GM12878 (cell line): Measurements from ENCODE around the gene C5AR1. TPM values are rescaled to one million over a fixed set of nuclear protein-coding genes. Genes with fewer than 3 reads are reported as not detected.

Experiments used
- ATAC-seq: fragments of 200-7000 bp; cut with Tn5 transposase; 3 replicates; pipeline ENCODE4 v1.9.1; 2020; ENCODE audit warnings: mild to moderate bottlenecking, moderate library complexity
- BruUV-seq: library from RNA; stranded (reverse); fragments of 400-500 nt; replicated peaks from 2 replicates; lab custom pipeline; 2021; lab: Mats Ljungman, UMichigan
- CTCF ChIA-PET: fragments of 300-600 bp; sonication (Branson Sonifier 250); formaldehyde crosslinking; extraction: SDS; loops from one replicate; lab custom pipeline; 2021; ENCODE audit warnings: inconsistent platforms; lab: Yijun Ruan, JAX
- POLR2A ChIA-PET: fragments of 350-600 bp; formaldehyde crosslinking; extraction: SDS; loops from one replicate; lab custom pipeline; 2021; ENCODE audit warnings: inconsistent platforms; lab: Charles Lee
- RAD21 ChIA-PET: fragments of 300-600 bp; sonication (Branson Sonifier 250); formaldehyde crosslinking; loops from one replicate; lab custom pipeline; 2023; ENCODE audit warnings: antibody characterized with exemption; ENCODE audit not compliant: unreplicated experiment; lab: Charles Lee
- SMC1A ChIA-PET: fragments of 300-600 bp; sonication (Branson Sonifier 250); formaldehyde crosslinking; loops from one replicate; lab custom pipeline; 2023; ENCODE audit not compliant: unreplicated experiment, uncharacterized antibody; lab: Charles Lee
- DNase-seq: peaks from one replicate; pipeline ENCODE4 v3.0.0-alpha.2; 2011; ENCODE audit warnings: low read depth, low spot score
- FAIRE-seq: peaks from 3 replicates; lab custom pipeline; 2011; peaks lifted over from hg19 to GRCh38; lab: Jason Lieb, UNC
- H2AFZ ChIP-seq: 2 replicates; pipeline ENCODE4 v1.6.0; 2011; ENCODE audit warnings: low read depth, low read length, control low read depth; ENCODE audit not compliant: control insufficient read depth
- H3K27ac ChIP-seq: 2 replicates; pipeline ENCODE4 v1.5.1; 2011; ENCODE audit warnings: control low read depth; ENCODE audit not compliant: control insufficient read depth, insufficient read depth
- H3K27me3 ChIP-seq, 2 experiments: replicated peaks in 1 of 2; 2 replicates each; pipeline versions ENCODE4 v1.6.0 to v1.6.1; 2011; ENCODE audit warnings: low read length in 1 of 2; ENCODE audit not compliant: control insufficient read depth in 2 of 2, insufficient read depth in 2 of 2
- H3K36me3 ChIP-seq, 2 experiments: 2 replicates each; pipeline ENCODE4 v1.5.1; 2011; ENCODE audit warnings: low read length in 1 of 2; ENCODE audit not compliant: control insufficient read depth in 2 of 2, insufficient read depth in 2 of 2
- H3K4me1 ChIP-seq: 2 replicates; pipeline ENCODE4 v1.6.1; 2011; ENCODE audit warnings: mild to moderate bottlenecking, low read length, moderate library complexity, mixed read lengths; ENCODE audit not compliant: control insufficient read depth, insufficient read depth
- H3K4me2 ChIP-seq: 2 replicates; pipeline ENCODE4 v1.6.0; 2011; ENCODE audit warnings: control low read depth; ENCODE audit not compliant: control insufficient read depth, insufficient read depth
- H3K4me3 ChIP-seq: fragments of 200-600 bp; sonication (generic); 2 replicates; pipeline ENCODE4 v1.5.1; 2016
- H3K79me2 ChIP-seq: 2 replicates; pipeline ENCODE4 v1.6.0; 2011; ENCODE audit warnings: low read length; ENCODE audit not compliant: control insufficient read depth, insufficient read depth
- H3K9ac ChIP-seq: 2 replicates; pipeline ENCODE4 v1.8.0; 2011; ENCODE audit warnings: low read length, control low read depth, mixed read lengths; ENCODE audit not compliant: control insufficient read depth, insufficient read depth
- H3K9me3 ChIP-seq: replicated peaks from 3 replicates; pipeline ENCODE4 v1.5.1; 2011; ENCODE audit warnings: mild to moderate bottlenecking, low read length; ENCODE audit not compliant: control insufficient read depth, insufficient read depth
- H4K20me1 ChIP-seq: 2 replicates; pipeline ENCODE4 v1.6.0; 2011; ENCODE audit not compliant: control insufficient read depth, insufficient read depth
- GATAD2B ChIP-seq: fragments of 450-650 bp; conservative IDR thresholded peaks from 2 replicates; pipeline ENCODE4 v1.6.1; 2017; ENCODE audit warnings: low read depth, mild to moderate bottlenecking, moderate library complexity
- MEF2B ChIP-seq: fragments of 450-650 bp; IDR thresholded peaks from 2 replicates; pipeline ENCODE4 v1.6.1; 2018; ENCODE audit warnings: mild to moderate bottlenecking, moderate library complexity; ENCODE audit not compliant: partially characterized antibody, poor library complexity, severe bottlenecking
- MXI1 ChIP-seq: fragments of 150-350 bp; IDR thresholded peaks from 2 replicates; pipeline ENCODE4 v1.6.1; 2011; ENCODE audit warnings: low read depth, mild to moderate bottlenecking, inconsistent platforms, low read length, improper control_type of control experiment
- RUNX3 ChIP-seq: IDR thresholded peaks from 2 replicates; pipeline ENCODE4 v1.6.1; 2012; ENCODE audit warnings: low read length, inconsistent platforms
- WGBS: methylation state at CpG from one replicate; pipeline ENCODE4 v1.1.6; 2016; ENCODE audit warnings: low lambda C conversion rate; ENCODE audit not compliant: insufficient replicate concordance, insufficient coverage; ENCODE audit errors: missing lambda C conversion rate; 5-methylcytosine and 5-hydroxymethylcytosine counted together
- in situ Hi-C: fragments of 300-500 bp; cut with MboI; formaldehyde crosslinking; loops from 9 replicates; pipeline ENCODE4 v1.14.3; 2018; ENCODE audit warnings: mixed read lengths
- intact Hi-C: fragments of 100-400 bp; cut with micrococcal nuclease; formaldehyde crosslinking; loops from one replicate; pipeline ENCODE4 v1.14.2; 2022; ENCODE audit not compliant: unreplicated experiment
- polyA plus RNA-seq, 11 experiments: library from polyadenylated mRNA; depleted of rRNA in 4 of 11; unstranded in 6 of 11; stranded (reverse) in 5 of 11; fragments of >200 nt; fragmentation: Nextera tagmentation in 4 of 11; fragmentation: Illumina TruSeq in 1 of 11; extraction: Ambion mirVana in 4 of 11; extraction: Trizol in 1 of 11; gene quantifications; 1 replicate in 1 of 11; 2 replicates in 10 of 11; pipeline versions ENCODE4 v1.2.1 to v1.2.3, GENCODE V29; 2011 to 2016; ENCODE audit warnings: inconsistent platforms in 2 of 11, missing spikeins in 2 of 11, low read depth in 1 of 11
- total RNA-seq, 4 experiments: library from RNA; depleted of rRNA in 3 of 4; stranded (reverse); fragments of >200 nt in 3 of 4; fragmentation: Illumina TruSeq in 1 of 4; extraction: Trizol in 1 of 4; gene quantifications; 2 replicates each; pipeline versions ENCODE4 v1.2.1 to v1.2.3, GENCODE V29; 2013 to 2021

C5AR1 gene
- total and polyA plus RNA-seq, 10 of the 15 experiments (the other 5 are each of a cell fraction or from before 2014, with no cell fraction given): 0.04 to 1.5 (median 0.18) TPM

DNA sequence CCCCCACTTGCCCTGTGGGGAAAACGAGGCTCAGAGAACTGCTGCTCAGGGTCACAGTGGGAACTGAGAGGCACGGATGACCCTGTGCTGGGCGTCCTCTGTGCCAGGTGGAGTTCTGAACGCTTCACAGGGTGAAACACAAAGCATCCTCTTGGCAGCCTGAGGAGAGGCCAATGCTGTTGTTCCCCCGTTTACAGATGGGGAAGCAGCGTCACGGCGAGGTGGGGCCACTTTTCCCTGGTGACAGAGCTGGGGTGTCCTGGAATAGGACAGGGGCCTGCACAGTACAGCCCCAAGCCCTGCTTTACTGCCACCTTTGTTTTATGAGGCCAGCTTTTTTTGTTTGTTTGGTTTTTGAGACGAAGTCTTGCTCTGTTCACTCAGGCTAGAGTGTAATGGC is 61.6 kb downstream of the C5AR1 start:
- Histone ChIP-seq H3K9me3 (no peaks in the 10 kb centered on the region), H3K79me2 (no peaks in the 10 kb centered on the region), H2AFZ (no peak overlapping the region), H4K20me1 (no peaks in the 10 kb centered on the region; the same call in 1 of the 2 replicates), H3K27me3 (no peaks in the 10 kb centered on the region), H3K4me2 (no peak overlapping the region), H3K9ac (no peak overlapping the region), H3K4me1 (no peaks in the 10 kb centered on the region), H3K4me3 (no peak overlapping the region), H3K36me3 (peaks cover 7 to 29% of the 10 kb centered on the region in 2 experiments; a peak in 3 of 4 replicates), H3K27ac (no peak overlapping the region)
- BruUV-seq: no TSS peak
- ATAC-seq (no peak), FAIRE-seq (no peak), DNase-seq (no peak)
- 85% methylated on average over 9 of the region's 9 CpGs for WGBS
- in situ Hi-C loops (no loop called here), intact Hi-C loops (no loop called here)
- ChIA-PET SMC1A (no interaction called here), POLR2A (no interaction called here), RAD21 (no interaction called here), CTCF (interaction anchor here (1.9 kb wide), 1 partner anchor 22 kb away, joined by 5 read pairs; the partner anchor contains the start of gene DHX34)
- TF ChIP-seq GATAD2B: no peak
- no peak for TF ChIP-seq MEF2B
- no peak for TF ChIP-seq RUNX3
- no peak for TF ChIP-seq MXI1

Other genes starting within 250 kb of the C5AR1 start
Only the 7 nearest of the 11 such genes appear.
- 14.0 and 15.2 TPM in 2 replicates for gene BBC3, start 78.7 kb upstream of the C5AR1 start, total RNA-seq (2014; rRNA removed)
- gene BBC3, start 78.7 kb upstream of the C5AR1 start, total RNA-seq (2014; rRNA removed; fragmentation: Illumina TruSeq; extraction: Trizol): 6.2 and 6.5 TPM in 2 replicates
- gene BBC3, start 78.7 kb upstream of the C5AR1 start, total RNA-seq (2021): 17.9 and 18.1 TPM in 2 replicates
- 5.2 and 7.6 TPM in 2 replicates for gene BBC3, start 78.7 kb upstream of the C5AR1 start, polyA plus RNA-seq (2011; rRNA removed)
- 0.24 and 2.2 TPM in 2 replicates for gene BBC3, start 78.7 kb upstream of the C5AR1 start, polyA plus RNA-seq (2014; fragmentation: Illumina TruSeq; extraction: Trizol)
- under 1 TPM; 0.10 to 0.27 TPM for gene BBC3, start 78.7 kb upstream of the C5AR1 start, polyA plus RNA-seq (2014; fragmentation: Nextera tagmentation; extraction: Ambion mirVana)
- gene BBC3, start 78.7 kb upstream of the C5AR1 start, polyA plus RNA-seq (2014; rRNA removed): 17.2 and 21.2 TPM in 2 replicates
- 1 to 10 TPM; 7.5 to 7.8 TPM for gene BBC3, start 78.7 kb upstream of the C5AR1 start, polyA plus RNA-seq (2016; fragmentation: Nextera tagmentation; extraction: Ambion mirVana)
- gene CCDC9, start 53.3 kb upstream of the C5AR1 start, total RNA-seq (2014; rRNA removed): 6.4 and 7.1 TPM in 2 replicates
- 2.9 and 4.9 TPM in 2 replicates for gene CCDC9, start 53.3 kb upstream of the C5AR1 start, total RNA-seq (2014; rRNA removed; fragmentation: Illumina TruSeq; extraction: Trizol)
- gene CCDC9, start 53.3 kb upstream of the C5AR1 start, total RNA-seq (2021): 16.7 and 17.5 TPM in 2 replicates
- gene CCDC9, start 53.3 kb upstream of the C5AR1 start, polyA plus RNA-seq (2011; rRNA removed): 3.3 and 3.9 TPM in 2 replicates
- 1.7 and 7.7 TPM in 2 replicates for gene CCDC9, start 53.3 kb upstream of the C5AR1 start, polyA plus RNA-seq (2014; fragmentation: Illumina TruSeq; extraction: Trizol)
- under 1 TPM in 1 of 2 experiments, not detected in 1; 0.18 TPM for gene CCDC9, start 53.3 kb upstream of the C5AR1 start, polyA plus RNA-seq (2014; fragmentation: Nextera tagmentation; extraction: Ambion mirVana)
- 10.1 and 13.2 TPM in 2 replicates for gene CCDC9, start 53.3 kb upstream of the C5AR1 start, polyA plus RNA-seq (2014; rRNA removed)
- gene CCDC9, start 53.3 kb upstream of the C5AR1 start, polyA plus RNA-seq (2016; fragmentation: Nextera tagmentation; extraction: Ambion mirVana): 1 to 10 TPM; 6.9 to 9.1 TPM
- gene INAFM1, start 35.0 kb upstream of the C5AR1 start, total RNA-seq (2014; rRNA removed): 2.0 and 2.1 TPM in 2 replicates
- gene INAFM1, start 35.0 kb upstream of the C5AR1 start, total RNA-seq (2014; rRNA removed; fragmentation: Illumina TruSeq; extraction: Trizol): 0.51 and 0.63 TPM in 2 replicates
- 6.1 and 6.8 TPM in 2 replicates for gene INAFM1, start 35.0 kb upstream of the C5AR1 start, total RNA-seq (2021)
- gene INAFM1, start 35.0 kb upstream of the C5AR1 start, polyA plus RNA-seq (2011; rRNA removed): 0.40 and 0.86 TPM in 2 replicates
- 0.30 and 0.57 TPM in 2 replicates for gene INAFM1, start 35.0 kb upstream of the C5AR1 start, polyA plus RNA-seq (2014; fragmentation: Illumina TruSeq; extraction: Trizol)
- gene INAFM1, start 35.0 kb upstream of the C5AR1 start, polyA plus RNA-seq (2014; fragmentation: Nextera tagmentation; extraction: Ambion mirVana): under 1 TPM in 1 of 2 experiments, not detected in 1; 0.58 TPM
- gene INAFM1, start 35.0 kb upstream of the C5AR1 start, polyA plus RNA-seq (2014; rRNA removed): 4.5 and 4.8 TPM in 2 replicates
- 1 to 10 TPM; 1.1 to 1.4 TPM for gene INAFM1, start 35.0 kb upstream of the C5AR1 start, polyA plus RNA-seq (2016; fragmentation: Nextera tagmentation; extraction: Ambion mirVana)
- gene C5AR2, start 22.3 kb downstream of the C5AR1 start, total RNA-seq (2014; rRNA removed): 0.11 TPM in 1 of 2 replicates, not detected in the other
- not detected in 2 replicates for gene C5AR2, start 22.3 kb downstream of the C5AR1 start, total RNA-seq (2014; rRNA removed; fragmentation: Illumina TruSeq; extraction: Trizol)
- not detected in 2 replicates for gene C5AR2, start 22.3 kb downstream of the C5AR1 start, total RNA-seq (2021)
- gene C5AR2, start 22.3 kb downstream of the C5AR1 start, polyA plus RNA-seq (2011; rRNA removed): 0.01 TPM in 1 of 2 replicates, not detected in the other
- not detected in 2 replicates for gene C5AR2, start 22.3 kb downstream of the C5AR1 start, polyA plus RNA-seq (2014; fragmentation: Illumina TruSeq; extraction: Trizol)
- not detected for gene C5AR2, start 22.3 kb downstream of the C5AR1 start, polyA plus RNA-seq (2014; fragmentation: Nextera tagmentation; extraction: Ambion mirVana)
- not detected in 2 replicates for gene C5AR2, start 22.3 kb downstream of the C5AR1 start, polyA plus RNA-seq (2014; rRNA removed)
- not detected for gene C5AR2, start 22.3 kb downstream of the C5AR1 start, polyA plus RNA-seq (2016; fragmentation: Nextera tagmentation; extraction: Ambion mirVana)
- gene DHX34, start 39.5 kb downstream of the C5AR1 start, total RNA-seq (2014; rRNA removed): 11.1 and 15.9 TPM in 2 replicates
- gene DHX34, start 39.5 kb downstream of the C5AR1 start, total RNA-seq (2014; rRNA removed; fragmentation: Illumina TruSeq; extraction: Trizol): 5.6 and 5.7 TPM in 2 replicates
- gene DHX34, start 39.5 kb downstream of the C5AR1 start, total RNA-seq (2021): 14.3 and 16.9 TPM in 2 replicates
- 2.6 and 5.9 TPM in 2 replicates for gene DHX34, start 39.5 kb downstream of the C5AR1 start, polyA plus RNA-seq (2011; rRNA removed)
- 2.3 and 5.5 TPM in 2 replicates for gene DHX34, start 39.5 kb downstream of the C5AR1 start, polyA plus RNA-seq (2014; fragmentation: Illumina TruSeq; extraction: Trizol)
- gene DHX34, start 39.5 kb downstream of the C5AR1 start, polyA plus RNA-seq (2014; fragmentation: Nextera tagmentation; extraction: Ambion mirVana): under 1 TPM; 0.19 to 0.37 TPM
- 15.2 and 19.3 TPM in 2 replicates for gene DHX34, start 39.5 kb downstream of the C5AR1 start, polyA plus RNA-seq (2014; rRNA removed)
- gene DHX34, start 39.5 kb downstream of the C5AR1 start, polyA plus RNA-seq (2016; fragmentation: Nextera tagmentation; extraction: Ambion mirVana): 10 to 100 TPM; 15.7 to 16.7 TPM
- not detected in 2 replicates for gene MEIS3, start 109.7 kb downstream of the C5AR1 start, total RNA-seq (2014; rRNA removed)
- not detected in 2 replicates for gene MEIS3, start 109.7 kb downstream of the C5AR1 start, total RNA-seq (2014; rRNA removed; fragmentation: Illumina TruSeq; extraction: Trizol)
- 0.21 TPM in 1 of 2 replicates, not detected in the other for gene MEIS3, start 109.7 kb downstream of the C5AR1 start, total RNA-seq (2021)
- 0.05 TPM in 1 of 2 replicates, not detected in the other for gene MEIS3, start 109.7 kb downstream of the C5AR1 start, polyA plus RNA-seq (2011; rRNA removed)
- not detected in 2 replicates for gene MEIS3, start 109.7 kb downstream of the C5AR1 start, polyA plus RNA-seq (2014; fragmentation: Illumina TruSeq; extraction: Trizol)
- not detected for gene MEIS3, start 109.7 kb downstream of the C5AR1 start, polyA plus RNA-seq (2014; fragmentation: Nextera tagmentation; extraction: Ambion mirVana)
- not detected in 2 replicates for gene MEIS3, start 109.7 kb downstream of the C5AR1 start, polyA plus RNA-seq (2014; rRNA removed)
- under 1 TPM in 1 of 2 experiments, not detected in 1; 0.23 TPM for gene MEIS3, start 109.7 kb downstream of the C5AR1 start, polyA plus RNA-seq (2016; fragmentation: Nextera tagmentation; extraction: Ambion mirVana)
- gene SLC8A2, start 162.0 kb downstream of the C5AR1 start, total RNA-seq (2014; rRNA removed): not detected in 2 replicates
- gene SLC8A2, start 162.0 kb downstream of the C5AR1 start, total RNA-seq (2014; rRNA removed; fragmentation: Illumina TruSeq; extraction: Trizol): not detected in 2 replicates
- not detected in 2 replicates for gene SLC8A2, start 162.0 kb downstream of the C5AR1 start, total RNA-seq (2021)
- not detected in 2 replicates for gene SLC8A2, start 162.0 kb downstream of the C5AR1 start, polyA plus RNA-seq (2011; rRNA removed)
- not detected in 2 replicates for gene SLC8A2, start 162.0 kb downstream of the C5AR1 start, polyA plus RNA-seq (2014; fragmentation: Illumina TruSeq; extraction: Trizol)
- not detected for gene SLC8A2, start 162.0 kb downstream of the C5AR1 start, polyA plus RNA-seq (2014; fragmentation: Nextera tagmentation; extraction: Ambion mirVana)
- not detected in 2 replicates for gene SLC8A2, start 162.0 kb downstream of the C5AR1 start, polyA plus RNA-seq (2014; rRNA removed)
- gene SLC8A2, start 162.0 kb downstream of the C5AR1 start, polyA plus RNA-seq (2016; fragmentation: Nextera tagmentation; extraction: Ambion mirVana): not detected